ENCODE results near the gene BBS10. TPM values are rescaled to one million over a fixed set of nuclear protein-coding genes. Genes with fewer than 3 reads are reported as not detected.

The BBS10 gene
- total and polyA plus RNA-seq, 2 of the 13 experiments (the other 11 are each of a cell fraction or from before 2014, with no cell fraction given), result 4.9 to 7.4 TPM

DNA sequence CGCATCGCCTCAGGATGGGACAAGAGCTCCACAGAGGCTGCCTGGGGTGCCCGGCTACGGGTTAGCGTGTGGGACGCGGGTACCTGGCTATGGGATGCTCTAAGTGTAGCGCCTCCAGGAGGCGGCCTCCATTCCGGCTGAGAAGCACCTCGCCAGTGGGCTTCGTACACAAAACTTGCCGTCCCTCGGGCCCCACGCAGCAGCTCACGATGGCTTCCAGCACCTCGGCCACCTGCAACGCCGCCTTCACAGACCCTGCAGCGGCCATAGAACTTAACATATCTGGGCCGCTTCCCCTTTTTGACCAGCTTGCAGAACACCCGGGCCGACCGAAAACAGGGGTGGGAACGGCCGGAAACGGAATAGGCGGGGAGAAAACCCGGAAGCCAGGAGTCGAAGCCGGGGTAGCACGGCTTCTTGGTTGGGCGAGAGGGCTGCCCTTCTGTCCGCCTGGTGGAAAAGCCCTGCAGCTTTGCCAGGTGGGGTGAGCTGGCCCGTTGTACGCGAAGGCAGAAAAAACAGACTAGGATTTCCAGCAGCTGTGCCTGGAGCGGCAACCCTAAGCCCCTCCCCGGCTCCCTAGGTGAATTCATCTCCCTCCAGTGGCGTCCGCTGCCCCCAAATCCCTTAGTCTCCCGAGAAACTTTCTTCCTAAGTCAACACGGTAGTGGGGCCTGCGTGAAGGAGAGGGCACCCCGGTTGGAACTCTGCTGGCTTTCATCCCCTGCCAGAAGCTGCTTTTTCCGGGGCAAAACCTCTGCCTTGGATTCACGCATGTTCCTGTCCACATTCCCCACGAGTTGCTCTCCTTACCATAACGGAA, at the start of gene BBS10 (continued):
- peak; percentile 83; the same call in 1 of the 2 replicates for TF ChIP-seq HOXA5 (CRISPR knock-in tag; IDR thresholded peaks at IDR 0.05)
- TF ChIP-seq AHR (CRISPR knock-in tag; IDR thresholded peaks at IDR 0.05), result peak; percentile 72; the same call in 1 of the 2 replicates
- no peak for TF ChIP-seq ATM (IDR thresholded peaks at IDR 0.05; ENCODE audit: borderline replicate concordance)
- TF ChIP-seq JUND (CRISPR knock-in tag; IDR thresholded peaks at IDR 0.05), result no peak
- no peak for TF ChIP-seq ZNF101 (CRISPR knock-in tag; IDR thresholded peaks at IDR 0.05; ENCODE audit: borderline replicate concordance, low read depth)
- peak; percentile 91 for TF ChIP-seq ELF4 (CRISPR knock-in tag; IDR thresholded peaks at IDR 0.05; ENCODE audit: borderline replicate concordance)
- no peak for TF ChIP-seq DNMT1 (CRISPR knock-in tag; IDR thresholded peaks at IDR 0.05)
- TF ChIP-seq GABPB1 (CRISPR knock-in tag; IDR thresholded peaks at IDR 0.05), result peak; percentile 98
- no peak for TF ChIP-seq IKZF4 (CRISPR knock-in tag; IDR thresholded peaks at IDR 0.05; ENCODE audit: borderline replicate concordance, low read depth, not compliant biosample characterization)
- peak; percentile 56 for TF ChIP-seq TBX2 (CRISPR knock-in tag; IDR thresholded peaks at IDR 0.05; ENCODE audit: borderline replicate concordance)
- peak; percentile 73; the same call in 1 of the 2 replicates for TF ChIP-seq KLF6 (CRISPR knock-in tag; IDR thresholded peaks at IDR 0.05)
- no peak for TF ChIP-seq ZNF816 (CRISPR knock-in tag; IDR thresholded peaks at IDR 0.05; ENCODE audit: borderline replicate concordance)
- 0 out of 2 replicates have a peak, but pooled peaks have one; percentile 30 for TF ChIP-seq ZNF253 (CRISPR knock-in tag; IDR thresholded peaks at IDR 0.05; ENCODE audit: borderline replicate concordance)
- 0 out of 2 replicates have a peak, but pooled peaks have one; percentile 42 for TF ChIP-seq ZNF614 (CRISPR knock-in tag; IDR thresholded peaks at IDR 0.05; ENCODE audit: borderline replicate concordance)
- TF ChIP-seq NRL (CRISPR knock-in tag; IDR thresholded peaks at IDR 0.05; ENCODE audit: borderline replicate concordance), result peak; percentile 60; the same call in 1 of the 2 replicates
- no peak for TF ChIP-seq ZZZ3 (CRISPR knock-in tag; IDR thresholded peaks at IDR 0.05; ENCODE audit: borderline replicate concordance)
- TF ChIP-seq ZNF878 (CRISPR knock-in tag; IDR thresholded peaks at IDR 0.05), result no peak
- peak in 1 of 2 experiments; percentile 24; a peak in 2 of 4 replicates for TF ChIP-seq MAFK (conservative IDR thresholded peaks at IDR 0.05 in 1 of 2, IDR thresholded peaks at IDR 0.05 in 1 of 2; ENCODE audit: low read length in 2 of 2)
- 0 out of 2 replicates have a peak, but pooled peaks have one; percentile 71 for TF ChIP-seq PBX3 (CRISPR knock-in tag; IDR thresholded peaks at IDR 0.05; ENCODE audit: borderline replicate concordance)
- TF ChIP-seq, protein P1, sequence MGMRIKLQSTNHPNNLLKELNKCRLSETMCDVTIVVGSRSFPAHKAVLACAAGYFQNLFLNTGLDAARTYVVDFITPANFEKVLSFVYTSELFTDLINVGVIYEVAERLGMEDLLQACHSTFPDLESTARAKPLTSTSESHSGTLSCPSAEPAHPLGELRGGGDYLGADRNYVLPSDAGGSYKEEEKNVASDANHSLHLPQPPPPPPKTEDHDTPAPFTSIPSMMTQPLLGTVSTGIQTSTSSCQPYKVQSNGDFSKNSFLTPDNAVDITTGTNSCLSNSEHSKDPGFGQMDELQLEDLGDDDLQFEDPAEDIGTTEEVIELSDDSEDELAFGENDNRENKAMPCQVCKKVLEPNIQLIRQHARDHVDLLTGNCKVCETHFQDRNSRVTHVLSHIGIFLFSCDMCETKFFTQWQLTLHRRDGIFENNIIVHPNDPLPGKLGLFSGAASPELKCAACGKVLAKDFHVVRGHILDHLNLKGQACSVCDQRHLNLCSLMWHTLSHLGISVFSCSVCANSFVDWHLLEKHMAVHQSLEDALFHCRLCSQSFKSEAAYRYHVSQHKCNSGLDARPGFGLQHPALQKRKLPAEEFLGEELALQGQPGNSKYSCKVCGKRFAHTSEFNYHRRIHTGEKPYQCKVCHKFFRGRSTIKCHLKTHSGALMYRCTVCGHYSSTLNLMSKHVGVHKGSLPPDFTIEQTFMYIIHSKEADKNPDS (CRISPR knock-in tag; IDR thresholded peaks at IDR 0.05), result no peak
- no peak for TF ChIP-seq KLF13 (CRISPR knock-in tag; IDR thresholded peaks at IDR 0.05)
- TF ChIP-seq, protein P2, sequence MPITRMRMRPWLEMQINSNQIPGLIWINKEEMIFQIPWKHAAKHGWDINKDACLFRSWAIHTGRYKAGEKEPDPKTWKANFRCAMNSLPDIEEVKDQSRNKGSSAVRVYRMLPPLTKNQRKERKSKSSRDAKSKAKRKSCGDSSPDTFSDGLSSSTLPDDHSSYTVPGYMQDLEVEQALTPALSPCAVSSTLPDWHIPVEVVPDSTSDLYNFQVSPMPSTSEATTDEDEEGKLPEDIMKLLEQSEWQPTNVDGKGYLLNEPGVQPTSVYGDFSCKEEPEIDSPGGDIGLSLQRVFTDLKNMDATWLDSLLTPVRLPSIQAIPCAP (CRISPR knock-in tag; IDR thresholded peaks at IDR 0.05; ENCODE audit: low read depth), result no peak
- no peak for TF ChIP-seq PLSCR1 (CRISPR knock-in tag; IDR thresholded peaks at IDR 0.05; ENCODE audit: borderline replicate concordance)

Data from HepG2 (cell line).